Testis (tissue), 3 donors: ENCODE data around the gene GGA3. TPM values are rescaled to one million over a fixed set of nuclear protein-coding genes. Genes with fewer than 3 reads are reported as not detected.
"Not testable (repeated sequence)": the region's sequence is repeated elsewhere in the genome, so short reads cannot be mapped to it uniquely, and the experiment has no call there.

ENCODE experiments used
- DNase-seq: peaks from one replicate; pipeline ENCODE4 v3.0.0-alpha.2; 2019
- H3K27ac ChIP-seq, 2 donors: fragments of 200-600 bp; sonication (generic); one replicate each; pipeline ENCODE4 v1.5.1; 2019
- H3K27me3 ChIP-seq: fragments of 200-600 bp; sonication (generic); one replicate; pipeline ENCODE4 v1.5.1; 2019
- H3K36me3 ChIP-seq: fragments of 200-600 bp; sonication (generic); one replicate; pipeline ENCODE4 v1.5.1; 2017; ENCODE audit warnings: low read depth; ENCODE audit errors: missing control alignments
- H3K4me1 ChIP-seq: fragments of 200-600 bp; sonication (generic); one replicate; pipeline ENCODE4 v1.5.1; 2019
- H3K4me3 ChIP-seq, 2 donors: fragments of 200-600 bp; sonication (generic); one replicate each; pipeline ENCODE4 v1.5.1; 2017 to 2019
- H3K9me3 ChIP-seq: fragments of 200-600 bp; sonication (generic); one replicate; pipeline ENCODE4 v1.5.1; 2017
- POLR2A ChIP-seq: fragments of 450-650 bp; IDR thresholded peaks from one replicate; pipeline ENCODE4 v1.6.1; 2017; ENCODE audit warnings: antibody characterized with exemption, mild to moderate bottlenecking, moderate library complexity
- WGBS, 2 donors: methylation state at CpG; one replicate each; pipeline ENCODE4 v1.1.5; 2018; 5-methylcytosine and 5-hydroxymethylcytosine counted together
- intact Hi-C: fragments of 100-400 bp; cut with DNase I; formaldehyde crosslinking; loops from one replicate; pipeline ENCODE4 v1.15.1; 2023; ENCODE audit warnings: low total_unique reads
- polyA plus RNA-seq: library from polyadenylated mRNA; stranded (reverse); fragments of 350-450 nt; fragmentation: Illumina TruSeq; extraction: RNeasy Lipid Tissue Mini Kit (QIAGEN cat#74804); gene quantifications from one replicate; pipeline ENCODE4 v1.2.3, GENCODE V29; 2014; ENCODE audit warnings: low read depth, low replicate concordance; ENCODE audit not compliant: insufficient read depth
- total RNA-seq, 2 donors: library from RNA; depleted of rRNA; stranded (reverse); fragments of >200 nt; gene quantifications; one replicate each; pipeline ENCODE4 v1.2.3, GENCODE V29; 2016
- TF ChIP-seq, protein P1 (sequence below), 3 experiments: fragments of 450-650 bp in 2 of 3; fragments of 200-600 bp in 1 of 3; sonication (generic) in 1 of 3; IDR thresholded peaks; one replicate each; pipeline ENCODE4 v1.5.1; 2016 to 2019; ENCODE audit warnings: antibody characterized with exemption in 3 of 3, mild to moderate bottlenecking in 2 of 3, moderate library complexity in 1 of 3

The GGA3 gene
- total and polyA plus RNA-seq, 3 donors from 2014 or later: 42.9 to 50.2 (median 46.8) TPM

DNA sequence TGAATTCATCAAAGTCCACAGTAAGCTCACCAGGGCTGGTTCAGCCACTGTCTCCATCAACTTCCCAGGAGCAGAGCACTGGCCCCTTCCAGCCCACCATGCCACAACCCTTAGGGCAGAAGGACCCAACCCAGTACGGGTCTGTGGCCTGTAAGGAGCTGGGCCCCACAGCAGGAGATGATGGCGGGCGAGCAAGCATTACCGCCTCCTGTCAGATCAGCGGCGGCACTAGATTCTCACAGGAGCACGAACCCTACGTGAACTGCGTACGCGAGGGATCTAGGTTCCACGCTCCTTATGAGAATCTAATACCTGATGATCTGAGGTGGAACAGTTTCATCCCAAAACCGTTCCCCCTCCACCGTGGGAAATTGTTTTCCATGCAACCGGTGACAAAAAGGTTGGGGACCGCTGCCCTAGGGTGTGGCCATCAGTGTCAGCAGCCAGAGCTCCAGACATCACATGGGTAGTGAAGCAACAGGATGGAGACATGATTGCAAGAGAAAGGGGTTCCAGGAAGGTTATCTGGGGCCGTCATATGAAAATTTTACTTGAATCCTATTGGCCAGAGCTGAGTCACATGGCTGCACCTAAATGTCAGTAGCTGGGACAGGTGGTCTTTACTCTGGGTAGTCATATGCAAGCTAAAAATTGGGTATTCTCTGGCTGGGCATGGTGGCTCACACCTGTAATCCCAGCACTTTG lies 40.2 kb upstream of the GGA3 start:
- Histone ChIP-seq H3K36me3 (no peaks in the 10 kb centered on the region), H3K9me3 (no peaks in the 10 kb centered on the region), H3K4me3 (no peak overlapping the region), H3K4me1 (no peaks in the 10 kb centered on the region), H3K27ac (no peak overlapping the region), H3K27me3 (no peaks in the 10 kb centered on the region)
- intact Hi-C loops: no loop called here
- TF ChIP-seq POLR2A: no peak
- TF ChIP-seq, protein P1, sequence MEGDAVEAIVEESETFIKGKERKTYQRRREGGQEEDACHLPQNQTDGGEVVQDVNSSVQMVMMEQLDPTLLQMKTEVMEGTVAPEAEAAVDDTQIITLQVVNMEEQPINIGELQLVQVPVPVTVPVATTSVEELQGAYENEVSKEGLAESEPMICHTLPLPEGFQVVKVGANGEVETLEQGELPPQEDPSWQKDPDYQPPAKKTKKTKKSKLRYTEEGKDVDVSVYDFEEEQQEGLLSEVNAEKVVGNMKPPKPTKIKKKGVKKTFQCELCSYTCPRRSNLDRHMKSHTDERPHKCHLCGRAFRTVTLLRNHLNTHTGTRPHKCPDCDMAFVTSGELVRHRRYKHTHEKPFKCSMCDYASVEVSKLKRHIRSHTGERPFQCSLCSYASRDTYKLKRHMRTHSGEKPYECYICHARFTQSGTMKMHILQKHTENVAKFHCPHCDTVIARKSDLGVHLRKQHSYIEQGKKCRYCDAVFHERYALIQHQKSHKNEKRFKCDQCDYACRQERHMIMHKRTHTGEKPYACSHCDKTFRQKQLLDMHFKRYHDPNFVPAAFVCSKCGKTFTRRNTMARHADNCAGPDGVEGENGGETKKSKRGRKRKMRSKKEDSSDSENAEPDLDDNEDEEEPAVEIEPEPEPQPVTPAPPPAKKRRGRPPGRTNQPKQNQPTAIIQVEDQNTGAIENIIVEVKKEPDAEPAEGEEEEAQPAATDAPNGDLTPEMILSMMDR (IDR thresholded peaks at IDR 0.05): no peak
- 87 to 89% methylated on average over 16 to 17 of the region's 17 CpGs for WGBS, 2 donors
- no peak for DNase-seq

DNA sequence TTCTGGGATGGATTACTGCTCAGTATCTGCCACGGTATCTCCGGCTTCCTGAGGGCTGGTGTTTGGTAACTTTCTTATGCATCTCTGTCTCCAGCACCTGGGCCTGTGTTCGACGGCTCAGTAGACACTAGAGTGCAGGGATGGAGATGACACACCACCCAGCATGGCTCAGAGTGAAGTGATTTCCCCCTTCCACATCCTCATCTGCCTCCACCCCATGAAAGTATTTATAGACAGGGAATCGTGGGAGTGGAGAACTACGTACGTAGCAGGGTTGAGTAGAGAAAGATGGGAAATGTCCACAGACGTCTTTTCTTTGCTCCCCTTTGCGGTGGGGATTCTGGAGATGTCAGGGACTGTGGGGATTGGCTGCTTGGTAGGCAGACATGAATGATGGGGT lies 39.6 kb upstream of the GGA3 start:
- no peaks in the 10 kb centered on the region for H3K9me3 ChIP-seq
- no peaks in the 10 kb centered on the region for H3K36me3 ChIP-seq
- intact Hi-C loops: no loop called here
- H3K27me3 ChIP-seq: no peaks in the 10 kb centered on the region
- no peak overlapping the region for H3K4me3 ChIP-seq
- WGBS, 2 donors: 77 to 83% methylated on average over 9 of the region's 9 CpGs
- H3K27ac ChIP-seq: no peak overlapping the region
- H3K4me1 ChIP-seq: peaks cover under 1% of the 10 kb centered on the region
- TF ChIP-seq POLR2A: no peak
- TF ChIP-seq, protein P1 (IDR thresholded peaks at IDR 0.05): no peak
- no peak for DNase-seq

DNA sequence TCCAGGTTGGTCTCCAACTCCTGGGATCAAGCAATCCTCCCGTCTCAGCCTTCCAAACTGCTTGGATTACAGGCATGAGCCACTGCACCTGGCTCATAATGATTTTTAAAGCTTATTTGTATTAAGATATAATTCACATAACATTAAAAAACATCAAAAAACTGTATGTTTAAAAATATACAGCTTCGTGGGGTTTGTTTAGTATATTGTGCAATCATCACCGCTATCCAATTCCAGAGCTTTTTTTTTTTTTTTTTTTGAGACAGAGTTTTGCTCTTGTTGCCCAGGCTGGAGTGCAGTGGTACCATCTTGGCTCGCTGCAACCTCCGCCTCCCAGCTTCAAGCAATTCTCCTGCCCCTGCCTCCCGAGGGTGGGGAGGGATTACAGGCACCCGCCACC lies 38.9 kb upstream of the GGA3 start:
- Histone ChIP-seq H3K9me3 (no peaks in the 10 kb centered on the region), H3K4me1 (peaks cover 8% of the 10 kb centered on the region), H3K4me3 (no peak overlapping the region), H3K27me3 (no peaks in the 10 kb centered on the region), H3K36me3 (no peaks in the 10 kb centered on the region), H3K27ac (no peak overlapping the region)
- intact Hi-C loops: no loop called here
- DNase-seq: no peak
- 75 to 84% methylated on average over 7 of the region's 7 CpGs for WGBS, 2 donors
- no peak for TF ChIP-seq POLR2A
- TF ChIP-seq, protein P1 (IDR thresholded peaks at IDR 0.05): no peak

DNA sequence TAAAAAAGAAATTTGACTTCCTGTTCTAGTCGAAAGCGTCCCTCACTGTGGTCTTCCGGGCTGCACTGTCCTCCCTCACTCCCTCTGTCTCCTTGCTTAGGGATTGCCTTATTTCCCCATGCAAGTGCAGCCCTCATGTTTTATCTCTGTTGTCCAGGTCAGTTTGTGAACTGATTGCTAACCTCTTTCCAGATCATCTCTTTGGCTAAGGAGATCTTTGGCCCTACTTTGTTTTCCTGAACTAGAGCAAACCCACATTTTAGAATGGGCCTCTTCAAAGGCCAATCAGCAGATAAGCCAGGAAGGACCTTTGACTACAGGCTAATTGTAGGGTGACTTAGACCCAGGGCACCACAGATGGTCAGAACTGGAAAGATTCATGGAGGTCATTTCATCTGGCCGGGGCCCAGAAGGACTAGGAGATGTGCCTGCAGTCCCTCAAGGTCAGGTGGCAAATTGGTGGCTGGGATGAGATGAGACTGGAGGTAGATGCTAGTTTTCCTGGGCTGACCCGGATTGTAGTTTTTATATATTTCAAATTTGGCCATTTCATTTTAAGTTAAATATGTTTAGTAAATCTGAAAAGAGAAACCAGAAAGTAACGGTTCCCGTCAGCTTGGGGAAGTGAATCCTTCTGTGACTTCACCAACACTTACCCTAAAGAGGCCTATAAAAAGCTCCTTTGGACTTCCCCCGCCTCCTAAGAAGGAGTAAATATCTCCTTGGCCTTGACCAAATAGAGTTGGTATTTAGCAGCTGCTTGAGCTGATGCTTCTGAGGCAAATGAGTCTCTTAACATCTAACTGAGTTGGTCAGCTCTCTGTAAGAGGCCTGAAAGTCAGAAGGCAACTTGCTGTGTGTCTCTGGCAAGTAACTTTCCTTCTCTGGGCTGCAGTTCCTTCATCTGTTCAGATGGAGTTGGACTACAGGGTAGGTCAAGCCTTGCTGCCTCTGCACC lies 34.1 kb upstream of the GGA3 start:
- TF ChIP-seq POLR2A: no peak
- TF ChIP-seq, protein P1 (IDR thresholded peaks at IDR 0.05): no peak
- Histone ChIP-seq H3K27ac (peak overlapping the region in 1 of 2 donors; percentile 60), H3K4me1 (peaks cover 8% of the 10 kb centered on the region), H3K36me3 (no peaks in the 10 kb centered on the region), H3K4me3 (no peak overlapping the region), H3K9me3 (no peaks in the 10 kb centered on the region), H3K27me3 (no peaks in the 10 kb centered on the region)
- no peak for DNase-seq
- WGBS, 2 donors: 64 to 73% methylated on average over 8 of the region's 8 CpGs
- intact Hi-C loops: no loop called here

DNA sequence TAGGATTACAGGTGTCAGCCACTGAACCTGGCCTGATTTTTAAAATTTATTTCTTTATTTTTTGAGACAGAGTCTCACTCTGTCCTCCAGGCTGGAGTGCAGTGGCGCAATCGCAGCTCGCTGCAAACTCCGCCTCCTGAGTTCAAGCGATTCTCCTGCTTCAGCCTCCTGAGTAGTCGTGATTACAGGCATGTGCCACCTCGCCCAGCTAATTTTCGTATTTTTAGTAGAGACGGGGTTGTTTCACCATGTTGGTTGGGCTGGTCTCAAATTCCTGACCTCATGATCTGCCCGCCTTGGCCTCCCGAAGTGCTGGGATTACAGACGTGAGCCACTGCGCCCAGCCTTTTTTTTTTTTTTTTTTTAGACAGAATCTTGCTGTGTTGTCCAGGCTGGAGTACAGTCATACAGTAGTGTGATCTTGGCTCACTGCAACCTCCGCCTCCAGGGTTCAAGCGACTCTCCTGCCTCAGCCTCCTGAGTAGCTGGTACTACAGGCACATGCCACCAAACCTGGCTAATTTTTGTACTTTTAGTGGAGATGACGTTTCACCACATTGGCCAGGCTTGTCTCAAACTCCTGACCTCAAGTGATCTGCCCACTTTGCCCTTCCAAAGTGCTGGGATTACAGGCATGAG lies 31.5 kb upstream of the GGA3 start:
- DNase-seq, H3K4me3 ChIP-seq, H3K4me1 ChIP-seq, H3K36me3 ChIP-seq, H3K9me3 ChIP-seq, H3K27me3 ChIP-seq, intact Hi-C loops, H3K27ac ChIP-seq: not testable (repeated sequence)
- WGBS, 2 donors: 75 to 87% methylated on average over 16 of the region's 16 CpGs
